ENCODE results near the gene DESI2. TPM values are rescaled to one million over a fixed set of nuclear protein-coding genes. Genes with fewer than 3 reads are reported as not detected.

DESI2 gene
- total and polyA plus RNA-seq, 2 donors (not counting 1 experiment from before 2014, with no cell fraction given), result 40.2 to 47.2 TPM

DNA sequence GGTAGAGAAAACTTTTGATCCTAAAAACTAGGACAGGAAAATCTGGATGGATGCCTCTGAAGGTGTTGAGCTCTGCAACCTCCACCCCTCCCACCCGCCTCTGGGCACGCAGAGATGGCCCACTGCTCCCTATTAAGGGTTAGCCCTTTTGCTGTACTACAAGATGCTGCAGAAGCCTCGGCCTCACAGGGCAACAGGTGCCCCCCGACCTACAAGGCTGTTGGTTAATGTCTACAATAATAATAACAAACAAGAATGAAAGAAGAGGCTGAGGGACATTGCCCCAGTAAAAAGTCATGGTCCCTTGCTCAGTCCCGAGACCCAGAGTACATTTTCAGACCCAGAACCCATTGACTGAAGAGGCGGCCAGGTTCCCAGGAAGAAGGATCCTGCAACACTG is 7.5 kb upstream of the DESI2 start:
- H3K36me3 ChIP-seq (ENCODE audit: control insufficient read depth, insufficient read depth, low read length), result no peaks in the 10 kb centered on the region
- TF ChIP-seq, protein P1, sequence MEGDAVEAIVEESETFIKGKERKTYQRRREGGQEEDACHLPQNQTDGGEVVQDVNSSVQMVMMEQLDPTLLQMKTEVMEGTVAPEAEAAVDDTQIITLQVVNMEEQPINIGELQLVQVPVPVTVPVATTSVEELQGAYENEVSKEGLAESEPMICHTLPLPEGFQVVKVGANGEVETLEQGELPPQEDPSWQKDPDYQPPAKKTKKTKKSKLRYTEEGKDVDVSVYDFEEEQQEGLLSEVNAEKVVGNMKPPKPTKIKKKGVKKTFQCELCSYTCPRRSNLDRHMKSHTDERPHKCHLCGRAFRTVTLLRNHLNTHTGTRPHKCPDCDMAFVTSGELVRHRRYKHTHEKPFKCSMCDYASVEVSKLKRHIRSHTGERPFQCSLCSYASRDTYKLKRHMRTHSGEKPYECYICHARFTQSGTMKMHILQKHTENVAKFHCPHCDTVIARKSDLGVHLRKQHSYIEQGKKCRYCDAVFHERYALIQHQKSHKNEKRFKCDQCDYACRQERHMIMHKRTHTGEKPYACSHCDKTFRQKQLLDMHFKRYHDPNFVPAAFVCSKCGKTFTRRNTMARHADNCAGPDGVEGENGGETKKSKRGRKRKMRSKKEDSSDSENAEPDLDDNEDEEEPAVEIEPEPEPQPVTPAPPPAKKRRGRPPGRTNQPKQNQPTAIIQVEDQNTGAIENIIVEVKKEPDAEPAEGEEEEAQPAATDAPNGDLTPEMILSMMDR (conservative IDR thresholded peaks at IDR 0.05 in 1 of 2, IDR thresholded peaks at IDR 0.05 in 1 of 2; ENCODE audit: low read depth in 1 of 2, low read length in 2 of 2), result no peak
- TF ChIP-seq EZH2 (IDR thresholded peaks at IDR 0.05; ENCODE audit: low read length, missing control alignments), result no peak
- H2AFZ ChIP-seq (ENCODE audit: low read length), result no peak overlapping the region
- no peak overlapping the region for H3K9ac ChIP-seq (ENCODE audit: insufficient read depth, low read length)
- H3K27ac ChIP-seq (ENCODE audit: insufficient read depth, low read length), result no peak overlapping the region
- H3K4me1 ChIP-seq (ENCODE audit: control insufficient read depth, extremely low read depth, insufficient read depth, low read length), result no peaks in the 10 kb centered on the region
- H3K9me3 ChIP-seq (ENCODE audit: control insufficient read depth, insufficient read depth, low read depth, low read length), result no peaks in the 10 kb centered on the region
- no peak overlapping the region for H3K4me3 ChIP-seq (replicated peaks in 1 of 4; ENCODE audit: control extremely low read depth in 1 of 4, insufficient read depth in 1 of 4, low read depth in 3 of 4, low read length in 4 of 4)
- no peak for DNase-seq (ENCODE audit: low read depth in 2 of 2)
- H3K27me3 ChIP-seq (ENCODE audit: control insufficient read depth, insufficient read depth, low read length), result no peaks in the 10 kb centered on the region
- H4K20me1 ChIP-seq (ENCODE audit: control insufficient read depth, extremely low read depth, insufficient read depth, low read length), result no peaks in the 10 kb centered on the region
- H3K79me2 ChIP-seq (ENCODE audit: control insufficient read depth, insufficient read depth, low read length), result no peaks in the 10 kb centered on the region
- H3K4me2 ChIP-seq (ENCODE audit: extremely low read depth, insufficient read depth, low read length), result no peak overlapping the region

DNA sequence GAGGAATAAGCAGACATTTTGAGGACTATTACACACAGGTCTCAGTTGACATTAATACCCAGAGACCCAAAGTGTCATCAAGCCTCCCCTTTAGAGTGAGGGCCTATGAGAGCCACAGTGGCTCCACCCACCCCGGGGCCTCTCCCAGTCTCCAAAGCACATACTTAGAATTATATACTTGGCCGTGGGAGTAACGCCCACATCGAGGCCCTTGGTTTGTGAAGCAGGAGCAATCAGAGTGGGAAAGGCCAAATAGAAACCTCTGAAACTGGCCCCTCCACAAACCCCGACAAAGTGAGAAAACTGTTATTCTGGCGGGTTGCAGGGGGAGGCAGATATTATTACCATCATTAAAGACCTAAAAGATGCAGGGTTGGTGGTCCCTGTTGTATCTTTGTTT is 7.0 kb upstream of the DESI2 start:
- Histone ChIP-seq H3K36me3 (ENCODE audit: control insufficient read depth, insufficient read depth, low read length) (no peaks in the 10 kb centered on the region), H3K9me3 (ENCODE audit: control insufficient read depth, insufficient read depth, low read depth, low read length) (no peaks in the 10 kb centered on the region), H3K4me2 (ENCODE audit: extremely low read depth, insufficient read depth, low read length) (no peak overlapping the region), H3K27ac (ENCODE audit: insufficient read depth, low read length) (no peak overlapping the region), H3K79me2 (ENCODE audit: control insufficient read depth, insufficient read depth, low read length) (no peaks in the 10 kb centered on the region), H2AFZ (ENCODE audit: low read length) (no peak overlapping the region), H4K20me1 (ENCODE audit: control insufficient read depth, extremely low read depth, insufficient read depth, low read length) (no peaks in the 10 kb centered on the region), H3K9ac (ENCODE audit: insufficient read depth, low read length) (no peak overlapping the region), H3K4me1 (ENCODE audit: control insufficient read depth, extremely low read depth, insufficient read depth, low read length) (no peaks in the 10 kb centered on the region), H3K27me3 (ENCODE audit: control insufficient read depth, insufficient read depth, low read length) (no peaks in the 10 kb centered on the region), H3K4me3 (replicated peaks in 1 of 4; ENCODE audit: control extremely low read depth in 1 of 4, insufficient read depth in 1 of 4, low read depth in 3 of 4, low read length in 4 of 4) (no peak overlapping the region)
- DNase-seq (ENCODE audit: low read depth in 2 of 2), result no peak
- TF ChIP-seq, protein P1 (conservative IDR thresholded peaks at IDR 0.05 in 1 of 2, IDR thresholded peaks at IDR 0.05 in 1 of 2; ENCODE audit: low read depth in 1 of 2, low read length in 2 of 2), result no peak
- no peak for TF ChIP-seq EZH2 (IDR thresholded peaks at IDR 0.05; ENCODE audit: low read length, missing control alignments)

DNA sequence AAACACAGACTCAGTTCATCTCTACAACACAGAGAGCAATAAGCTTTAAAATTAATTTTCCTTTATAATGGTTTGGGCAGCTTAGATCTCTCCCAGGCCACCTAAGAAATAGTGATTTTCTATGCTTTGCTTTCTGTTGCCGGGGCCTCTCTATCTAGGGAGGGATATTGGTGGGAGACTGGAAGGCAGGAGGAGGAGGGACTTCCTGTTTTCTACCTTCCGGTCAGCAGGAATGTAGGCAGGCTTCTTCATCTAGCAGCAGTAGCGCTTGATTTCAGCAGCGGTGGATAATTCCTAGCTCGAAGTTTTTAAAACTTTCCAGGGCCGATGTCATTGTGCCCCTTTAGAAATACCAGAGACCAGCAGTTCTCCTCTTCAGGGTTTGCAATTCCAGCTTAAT is 5.1 kb upstream of the DESI2 start:
- H4K20me1 ChIP-seq (ENCODE audit: control insufficient read depth, extremely low read depth, insufficient read depth, low read length), result no peaks in the 10 kb centered on the region
- H3K4me1 ChIP-seq (ENCODE audit: control insufficient read depth, extremely low read depth, insufficient read depth, low read length), result no peaks in the 10 kb centered on the region
- no peak overlapping the region for H3K27ac ChIP-seq (ENCODE audit: insufficient read depth, low read length)
- H3K4me2 ChIP-seq (ENCODE audit: extremely low read depth, insufficient read depth, low read length), result no peak overlapping the region
- H3K79me2 ChIP-seq (ENCODE audit: control insufficient read depth, insufficient read depth, low read length), result no peaks in the 10 kb centered on the region
- H3K9me3 ChIP-seq (ENCODE audit: control insufficient read depth, insufficient read depth, low read depth, low read length), result no peaks in the 10 kb centered on the region
- no peak overlapping the region for H3K9ac ChIP-seq (ENCODE audit: insufficient read depth, low read length)
- H2AFZ ChIP-seq (ENCODE audit: low read length), result no peak overlapping the region
- no peaks in the 10 kb centered on the region for H3K36me3 ChIP-seq (ENCODE audit: control insufficient read depth, insufficient read depth, low read length)
- H3K27me3 ChIP-seq (ENCODE audit: control insufficient read depth, insufficient read depth, low read length), result no peaks in the 10 kb centered on the region
- DNase-seq (ENCODE audit: low read depth in 2 of 2), result no peak
- TF ChIP-seq, protein P1 (conservative IDR thresholded peaks at IDR 0.05 in 1 of 2, IDR thresholded peaks at IDR 0.05 in 1 of 2; ENCODE audit: low read depth in 1 of 2, low read length in 2 of 2), result no peak
- no peak for TF ChIP-seq EZH2 (IDR thresholded peaks at IDR 0.05; ENCODE audit: low read length, missing control alignments)
- no peak overlapping the region for H3K4me3 ChIP-seq (replicated peaks in 1 of 4; ENCODE audit: control extremely low read depth in 1 of 4, insufficient read depth in 1 of 4, low read depth in 3 of 4, low read length in 4 of 4)

All from fibroblast of lung (primary cell).